Central memory CD4-positive, alpha-beta T cell (primary cell): Measurements from ENCODE around the gene ETFDH.
"Not testable (repeated sequence)": the region's sequence is repeated elsewhere in the genome, so short reads cannot be mapped to it uniquely, and the experiment has no call there.

Experiments
- DNase-seq: peaks from one replicate; pipeline ENCODE4 v3.0.0; 2022
- total RNA-seq, 3 experiments: gene quantifications; one replicate each; lab custom pipeline; 2026; lab: John Stamatoyannopoulos, UW

ETFDH gene
- total RNA-seq = 31.9 to 39.4 (median 38.6) reads per million in 3 experiments

- DNase-seq = peak; percentile 98
Observed at GRCh38 chr4:158671915-158672806, at the start of gene ETFDH. Gene ETFDH (plus strand): TSS chr4:158672296. CDS start chr4:158672457, 161 bp downstream.

GRCh38 chr4:158624889-158625478 lies 47.1 kb upstream of the ETFDH start:
- DNase-seq = no peak

GRCh38 chr4:158625544-158625943 lies 46.6 kb upstream of the ETFDH start:
- no peak for DNase-seq

DNA sequence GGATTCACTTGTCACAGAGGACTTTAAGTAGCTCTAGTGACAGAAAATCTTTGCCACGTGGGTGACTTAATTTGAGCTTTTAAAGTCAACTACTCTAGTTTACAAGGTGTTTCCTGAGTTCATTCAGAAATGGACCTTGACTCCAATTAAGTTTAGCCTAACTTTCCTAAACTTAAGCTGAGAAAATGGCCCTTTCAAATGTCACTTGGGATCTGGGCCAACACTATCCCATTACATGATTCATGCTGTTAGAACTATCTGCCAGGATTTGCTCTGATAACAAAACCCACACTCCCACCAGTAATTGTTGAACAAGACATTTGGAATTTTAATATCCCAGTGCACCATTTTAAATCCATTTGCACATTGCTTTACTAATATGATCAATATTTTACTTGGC lies 41.2 kb upstream of the ETFDH start:
- no peak for DNase-seq

- DNase-seq = no peak
Observed at GRCh38 chr4:158636619-158637018, 35.5 kb upstream of the ETFDH start.

DNA sequence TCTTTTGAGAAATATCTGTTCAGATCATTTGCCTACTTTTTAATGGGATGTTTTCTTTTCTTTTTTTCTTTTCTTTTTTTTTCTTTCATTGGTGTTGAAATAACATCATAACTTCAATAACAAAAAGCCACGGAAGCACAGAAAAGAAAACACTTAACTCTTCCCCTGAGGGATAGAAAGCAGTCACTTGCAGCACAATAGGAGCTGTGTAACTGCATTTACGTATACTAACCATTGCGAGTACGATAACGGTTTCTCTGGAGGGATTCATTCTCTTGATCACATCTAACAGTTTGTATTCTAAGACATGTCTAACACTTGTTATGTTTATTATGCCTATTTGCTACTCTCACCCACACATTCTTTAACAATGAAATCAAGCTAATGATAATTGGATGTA lies 27.7 kb upstream of the ETFDH start:
- no peak for DNase-seq

GRCh38 chr4:158644760-158645159 lies 27.3 kb upstream of the ETFDH start:
- DNase-seq = no peak

DNA sequence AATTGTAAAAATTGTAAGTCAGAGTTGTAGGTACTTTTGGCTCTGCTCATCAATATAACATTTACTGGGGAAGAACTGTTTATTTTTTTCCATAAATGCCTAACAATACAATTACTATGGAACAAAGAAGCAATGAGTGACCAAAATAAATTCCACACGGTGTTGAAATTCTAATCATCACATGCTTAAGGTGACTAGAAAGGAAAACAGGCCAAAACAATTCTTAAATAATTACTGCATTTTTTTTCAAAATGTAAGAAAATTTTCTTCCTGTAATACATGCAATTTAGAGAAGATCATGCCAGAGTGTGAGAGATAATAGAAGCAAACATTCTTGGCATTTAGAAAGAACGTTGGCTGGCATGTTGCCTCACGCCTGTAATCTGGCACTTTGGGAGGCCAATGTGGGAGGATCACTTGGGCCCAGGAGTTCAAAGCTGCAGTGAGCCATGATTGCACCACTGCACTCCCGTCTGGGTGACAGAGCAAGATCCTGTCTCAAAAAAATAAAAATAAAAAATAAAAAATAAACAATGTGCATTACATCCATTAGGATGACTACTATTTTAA lies 22.9 kb upstream of the ETFDH start:
- DNase-seq = no peak

- no peak for DNase-seq
Observed at GRCh38 chr4:158652920-158653319, 19.2 kb upstream of the ETFDH start.

GRCh38 chr4:158656439-158656838 lies 15.7 kb upstream of the ETFDH start:
- no peak for DNase-seq

DNA sequence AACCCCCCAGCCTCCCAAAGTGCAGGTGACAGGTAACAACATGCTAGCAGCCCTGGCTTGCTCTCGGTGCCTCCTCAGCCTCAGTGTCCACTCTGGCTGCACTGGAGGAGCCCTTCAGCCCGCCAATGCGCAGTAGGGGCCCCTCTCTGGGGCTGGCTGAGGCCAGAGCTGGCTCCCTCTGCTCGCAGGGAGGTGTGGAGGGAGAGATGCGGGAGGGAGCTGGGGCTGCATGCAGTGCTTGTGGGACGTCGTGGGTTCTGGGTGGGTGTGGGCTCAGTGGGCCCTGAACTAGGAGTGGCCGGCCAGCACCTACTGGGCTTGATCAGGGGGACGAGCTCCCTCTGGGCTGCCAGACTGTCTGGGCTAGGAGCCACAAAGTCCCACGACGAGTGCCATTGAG lies 14.8 kb upstream of the ETFDH start:
- DNase-seq = no peak

DNA sequence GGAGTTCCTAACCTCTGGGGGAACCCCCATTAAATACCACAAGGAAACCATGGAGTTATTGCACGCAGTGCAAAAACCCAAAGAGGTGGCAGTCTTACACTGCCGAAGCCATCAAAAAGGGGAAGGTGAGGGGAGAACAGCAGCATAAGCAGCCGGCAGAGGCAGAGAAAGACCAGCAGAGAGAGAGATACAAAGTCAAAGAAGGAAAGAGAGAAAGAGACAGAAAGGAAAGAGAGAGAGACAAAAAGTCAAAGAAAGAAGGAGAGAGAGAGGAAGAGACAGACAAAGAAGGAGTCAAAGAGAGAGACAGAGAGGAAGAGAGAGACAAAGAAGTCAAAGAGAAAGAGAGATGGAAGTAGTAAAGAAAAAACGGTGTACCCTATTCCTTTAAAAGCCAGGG lies 8.8 kb upstream of the ETFDH start:
- DNase-seq = not testable (repeated sequence)

GRCh38 chr4:158663707-158664625 lies 8.1 kb upstream of the ETFDH start:
- DNase-seq = not testable (repeated sequence)

DNA sequence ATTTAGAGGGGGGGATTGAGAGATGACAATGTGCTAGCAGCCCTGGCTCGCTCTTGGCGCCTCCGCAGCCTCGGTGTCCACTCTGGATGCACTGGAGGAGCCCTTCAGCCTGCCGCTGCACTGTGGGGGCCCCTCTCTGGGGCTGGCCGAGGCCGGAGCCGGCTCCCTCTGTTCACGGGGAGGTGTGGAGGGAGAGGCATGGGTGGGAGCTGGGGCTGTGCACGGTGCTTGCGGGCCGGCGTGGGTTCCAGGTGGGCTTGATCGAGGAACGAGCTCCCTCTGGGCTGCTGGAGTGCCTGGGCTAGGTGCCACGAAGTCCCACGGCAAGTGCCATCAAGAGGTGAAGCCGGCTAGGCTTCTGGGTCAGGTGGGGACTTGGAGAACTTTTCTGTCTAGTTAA lies 7.3 kb upstream of the ETFDH start:
- no peak for DNase-seq

- no peak for DNase-seq
Observed at GRCh38 chr4:158666892-158667291, 5.2 kb upstream of the ETFDH start.

GRCh38 chr4:158667651-158668198 lies 4.4 kb upstream of the ETFDH start:
- DNase-seq = peak; percentile 25

GRCh38 chr4:158669310-158669709 lies 2.8 kb upstream of the ETFDH start:
- DNase-seq = no peak

GRCh38 chr4:158670975-158671664 lies 976 bp upstream of the ETFDH start:
- DNase-seq = peak; percentile 57

GRCh38 chr4:158671665-158671914 lies 506 bp upstream of the ETFDH start, which contains the start of gene C4orf46:
Gene C4orf46 (minus strand): TSS chr4:158671887. CDS start chr4:158671801, 86 bp downstream.
- DNase-seq = no peak

GRCh38 chr4:158673633-158674032 lies 1.5 kb downstream of the ETFDH start:
- DNase-seq = no peak

GRCh38 chr4:158676076-158676475 lies 4.0 kb downstream of the ETFDH start:
- no peak for DNase-seq

DNA sequence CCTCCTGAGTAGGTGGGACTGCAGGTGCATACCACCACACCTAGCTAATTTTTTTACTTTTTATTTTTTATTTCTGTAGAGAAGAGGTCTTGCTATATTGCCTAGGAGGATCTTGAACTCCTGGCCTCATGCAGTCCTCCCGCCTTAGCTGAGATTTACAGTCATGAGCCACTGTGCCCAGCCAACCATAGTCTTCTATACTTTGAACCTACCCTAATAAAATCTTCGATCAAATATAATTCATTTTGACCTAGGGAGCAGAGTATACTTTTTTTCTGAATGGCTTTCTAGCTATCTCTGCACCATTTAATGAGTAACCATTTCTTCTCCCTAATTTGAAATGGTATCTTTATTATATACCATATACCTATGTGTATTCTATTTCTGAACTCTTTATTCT lies 6.7 kb downstream of the ETFDH start:
- no peak for DNase-seq
